GM12878 (cell line): ENCODE measurements around the gene NINJ1. TPM values are rescaled to one million over a fixed set of nuclear protein-coding genes. Genes with fewer than 3 reads are reported as not detected.

Experiments
- ATAC-seq: fragments of 200-7000 bp; cut with Tn5 transposase; 3 replicates; pipeline ENCODE4 v1.9.1; 2020; ENCODE audit warnings: mild to moderate bottlenecking, moderate library complexity
- BruUV-seq: library from RNA; stranded (reverse); fragments of 400-500 nt; replicated peaks from 2 replicates; lab custom pipeline; 2021; lab: Mats Ljungman, UMichigan
- CTCF ChIA-PET: fragments of 300-600 bp; sonication (Branson Sonifier 250); formaldehyde crosslinking; extraction: SDS; loops from one replicate; lab custom pipeline; 2021; ENCODE audit warnings: inconsistent platforms; lab: Yijun Ruan, JAX
- POLR2A ChIA-PET: fragments of 350-600 bp; formaldehyde crosslinking; extraction: SDS; loops from one replicate; lab custom pipeline; 2021; ENCODE audit warnings: inconsistent platforms; lab: Charles Lee
- RAD21 ChIA-PET: fragments of 300-600 bp; sonication (Branson Sonifier 250); formaldehyde crosslinking; loops from one replicate; lab custom pipeline; 2023; ENCODE audit warnings: antibody characterized with exemption; ENCODE audit not compliant: unreplicated experiment; lab: Charles Lee
- SMC1A ChIA-PET: fragments of 300-600 bp; sonication (Branson Sonifier 250); formaldehyde crosslinking; loops from one replicate; lab custom pipeline; 2023; ENCODE audit not compliant: unreplicated experiment, uncharacterized antibody; lab: Charles Lee
- DNase-seq: peaks from one replicate; pipeline ENCODE4 v3.0.0-alpha.2; 2011; ENCODE audit warnings: low read depth, low spot score
- FAIRE-seq: peaks from 3 replicates; lab custom pipeline; 2011; peaks lifted over from hg19 to GRCh38; lab: Jason Lieb, UNC
- H2AFZ ChIP-seq: 2 replicates; pipeline ENCODE4 v1.6.0; 2011; ENCODE audit warnings: low read depth, low read length, control low read depth; ENCODE audit not compliant: control insufficient read depth
- H3K27ac ChIP-seq: 2 replicates; pipeline ENCODE4 v1.5.1; 2011; ENCODE audit warnings: control low read depth; ENCODE audit not compliant: control insufficient read depth, insufficient read depth
- H3K27me3 ChIP-seq, 2 experiments: replicated peaks in 1 of 2; 2 replicates each; pipeline versions ENCODE4 v1.6.0 to v1.6.1; 2011; ENCODE audit warnings: low read length in 1 of 2; ENCODE audit not compliant: control insufficient read depth in 2 of 2, insufficient read depth in 2 of 2
- H3K36me3 ChIP-seq, 2 experiments: 2 replicates each; pipeline ENCODE4 v1.5.1; 2011; ENCODE audit warnings: low read length in 1 of 2; ENCODE audit not compliant: control insufficient read depth in 2 of 2, insufficient read depth in 2 of 2
- H3K4me1 ChIP-seq: 2 replicates; pipeline ENCODE4 v1.6.1; 2011; ENCODE audit warnings: mild to moderate bottlenecking, low read length, moderate library complexity, mixed read lengths; ENCODE audit not compliant: control insufficient read depth, insufficient read depth
- H3K4me2 ChIP-seq: 2 replicates; pipeline ENCODE4 v1.6.0; 2011; ENCODE audit warnings: control low read depth; ENCODE audit not compliant: control insufficient read depth, insufficient read depth
- H3K4me3 ChIP-seq: fragments of 200-600 bp; sonication (generic); 2 replicates; pipeline ENCODE4 v1.5.1; 2016
- H3K79me2 ChIP-seq: 2 replicates; pipeline ENCODE4 v1.6.0; 2011; ENCODE audit warnings: low read length; ENCODE audit not compliant: control insufficient read depth, insufficient read depth
- H3K9ac ChIP-seq: 2 replicates; pipeline ENCODE4 v1.8.0; 2011; ENCODE audit warnings: low read length, control low read depth, mixed read lengths; ENCODE audit not compliant: control insufficient read depth, insufficient read depth
- H3K9me3 ChIP-seq: replicated peaks from 3 replicates; pipeline ENCODE4 v1.5.1; 2011; ENCODE audit warnings: mild to moderate bottlenecking, low read length; ENCODE audit not compliant: control insufficient read depth, insufficient read depth
- H4K20me1 ChIP-seq: 2 replicates; pipeline ENCODE4 v1.6.0; 2011; ENCODE audit not compliant: control insufficient read depth, insufficient read depth
- BCL11A ChIP-seq: IDR thresholded peaks from 2 replicates; pipeline ENCODE4 v1.6.1; 2011; ENCODE audit warnings: low read depth, low read length
- EP300 ChIP-seq, 2 experiments: fragments of 150-350 bp in 1 of 2; IDR thresholded peaks; 2 replicates each; pipeline ENCODE4 v1.6.1; 2011 to 2012; ENCODE audit warnings: low read depth in 2 of 2, low read length in 2 of 2, borderline replicate concordance in 1 of 2, improper control_type of control experiment in 1 of 2, inconsistent platforms in 1 of 2; ENCODE audit not compliant: control insufficient read depth in 1 of 2
- KDM1A ChIP-seq: fragments of 200-600 bp; sonication (generic); IDR thresholded peaks from 2 replicates; pipeline ENCODE4 v1.6.1; 2016; ENCODE audit warnings: borderline replicate concordance
- KLF5 ChIP-seq: fragments of 450-650 bp; IDR thresholded peaks from 2 replicates; pipeline ENCODE4 v1.6.1; 2014; ENCODE audit warnings: mild to moderate bottlenecking; ENCODE audit not compliant: partially characterized antibody
- MTA2 ChIP-seq: fragments of 450-650 bp; IDR thresholded peaks from 2 replicates; pipeline ENCODE4 v1.6.1; 2016; ENCODE audit warnings: low read depth, mild to moderate bottlenecking, moderate library complexity
- NFXL1 ChIP-seq: fragments of 450-650 bp; IDR thresholded peaks from 2 replicates; pipeline ENCODE4 v1.6.1; 2017; ENCODE audit warnings: antibody characterized with exemption, mild to moderate bottlenecking, borderline replicate concordance
- NFYB ChIP-seq: IDR thresholded peaks from 2 replicates; pipeline ENCODE4 v1.6.1; 2011; ENCODE audit warnings: low read depth, mild to moderate bottlenecking, low read length, improper control_type of control experiment, moderate library complexity; ENCODE audit not compliant: insufficient read depth
- NR2C1 ChIP-seq: fragments of 450-650 bp; IDR thresholded peaks from 2 replicates; pipeline ENCODE4 v1.6.1; 2017; ENCODE audit warnings: antibody characterized with exemption, mild to moderate bottlenecking, moderate library complexity
- SMAD1 ChIP-seq: fragments of 450-650 bp; IDR thresholded peaks from 2 replicates; pipeline ENCODE4 v1.6.1; 2018; ENCODE audit warnings: mild to moderate bottlenecking, low read depth; ENCODE audit not compliant: partially characterized antibody
- SPI1 ChIP-seq: IDR thresholded peaks from 2 replicates; pipeline ENCODE4 v1.6.1; 2011; ENCODE audit warnings: low read depth, mild to moderate bottlenecking, low read length, moderate library complexity, borderline replicate concordance; ENCODE audit not compliant: insufficient read depth
- SREBF1 ChIP-seq: IDR thresholded peaks from 2 replicates; pipeline ENCODE4 v1.6.1; 2012; ENCODE audit warnings: mild to moderate bottlenecking, low read length
- ZNF217 ChIP-seq: fragments of 450-650 bp; IDR thresholded peaks from 2 replicates; pipeline ENCODE4 v1.6.1; 2017; ENCODE audit warnings: antibody characterized with exemption, mild to moderate bottlenecking
- WGBS: methylation state at CpG from one replicate; pipeline ENCODE4 v1.1.6; 2016; ENCODE audit warnings: low lambda C conversion rate; ENCODE audit not compliant: insufficient replicate concordance, insufficient coverage; ENCODE audit errors: missing lambda C conversion rate; 5-methylcytosine and 5-hydroxymethylcytosine counted together
- in situ Hi-C: fragments of 300-500 bp; cut with MboI; formaldehyde crosslinking; loops from 9 replicates; pipeline ENCODE4 v1.14.3; 2018; ENCODE audit warnings: mixed read lengths
- intact Hi-C: fragments of 100-400 bp; cut with micrococcal nuclease; formaldehyde crosslinking; loops from one replicate; pipeline ENCODE4 v1.14.2; 2022; ENCODE audit not compliant: unreplicated experiment
- polyA plus RNA-seq, 11 experiments: library from polyadenylated mRNA; depleted of rRNA in 4 of 11; unstranded in 6 of 11; stranded (reverse) in 5 of 11; fragments of >200 nt; fragmentation: Nextera tagmentation in 4 of 11; fragmentation: Illumina TruSeq in 1 of 11; extraction: Ambion mirVana in 4 of 11; extraction: Trizol in 1 of 11; gene quantifications; 1 replicate in 1 of 11; 2 replicates in 10 of 11; pipeline versions ENCODE4 v1.2.1 to v1.2.3, GENCODE V29; 2011 to 2016; ENCODE audit warnings: inconsistent platforms in 2 of 11, missing spikeins in 2 of 11, low read depth in 1 of 11
- total RNA-seq, 4 experiments: library from RNA; depleted of rRNA in 3 of 4; stranded (reverse); fragments of >200 nt in 3 of 4; fragmentation: Illumina TruSeq in 1 of 4; extraction: Trizol in 1 of 4; gene quantifications; 2 replicates each; pipeline versions ENCODE4 v1.2.1 to v1.2.3, GENCODE V29; 2013 to 2021

The NINJ1 gene
- total and polyA plus RNA-seq, 10 of the 15 experiments (the other 5 are each of a cell fraction or from before 2014, with no cell fraction given) = 0.64 to 33.5 (median 17.1) TPM

DNA sequence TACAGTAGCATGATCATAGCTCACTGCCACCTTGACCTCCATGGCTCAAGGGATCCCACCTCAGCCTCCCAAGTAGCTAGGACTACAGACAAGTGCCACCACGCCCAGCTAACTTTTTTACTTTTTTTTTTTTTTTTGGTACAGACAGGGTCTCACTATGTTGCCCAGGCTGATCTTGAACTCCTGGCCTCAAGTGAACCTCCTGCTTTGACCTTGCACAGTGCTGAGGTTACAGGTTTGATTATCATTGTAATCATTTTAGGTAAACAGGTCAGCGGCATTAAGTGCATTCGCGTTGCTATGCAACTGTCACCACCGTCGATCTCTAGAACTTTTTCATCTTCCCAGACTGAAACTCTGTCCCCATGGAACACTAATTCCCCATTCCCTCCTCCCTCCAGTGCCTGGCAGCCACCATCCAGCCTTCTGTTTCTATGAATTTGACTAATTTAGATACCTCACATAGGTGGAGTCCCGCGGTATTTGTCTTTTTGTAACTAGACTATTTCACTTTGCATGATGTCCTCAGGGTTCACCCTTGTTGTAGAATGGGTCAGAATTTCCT is 43.9 kb downstream of the NINJ1 start:
- Histone ChIP-seq H3K27ac (no peak overlapping the region), H3K9ac (no peak overlapping the region), H3K4me3 (no peak overlapping the region), H4K20me1 (no peaks in the 10 kb centered on the region), H3K79me2 (no peaks in the 10 kb centered on the region; the same call in 1 of the 2 replicates), H3K27me3 (no peaks in the 10 kb centered on the region), H3K4me1 (peaks cover 47% of the 10 kb centered on the region), H2AFZ (no peak overlapping the region), H3K4me2 (no peak overlapping the region), H3K36me3 (peaks cover 0 to 11% of the 10 kb centered on the region in 2 experiments; a peak in 2 of 4 replicates), H3K9me3 (peaks cover 9% of the 10 kb centered on the region)
- DNase-seq = no peak
- TF ChIP-seq ZNF217 (no peak), NFYB (no peak), SPI1 (no peak), KDM1A (no peak), EP300 (IDR thresholded peaks at IDR 0.05; ENCODE audit: borderline replicate concordance in 1 of 2, control insufficient read depth in 1 of 2, low read depth in 2 of 2, low read length in 2 of 2) (no peak), BCL11A (no peak), KLF5 (no peak), NR2C1 (no peak), MTA2 (no peak), SMAD1 (no peak), SREBF1 (no peak), NFXL1 (no peak)
- WGBS = 76% methylated on average over 8 of the region's 8 CpGs
- ChIA-PET CTCF (interaction anchor here (0.6 to 1.3 kb wide), 2 partner anchors 30 to 114 kb away, joined by 3 to 4 read pairs; no protein-coding TSS in a partner anchor), POLR2A (interaction anchor here (0.7 kb wide), 1 partner anchor 102 kb away, joined by 6 read pairs; no protein-coding TSS in a partner anchor), SMC1A (no interaction called here), RAD21 (no interaction called here)
- intact Hi-C loops (loop anchor here (5.0 kb wide), 1 partner anchor 88 kb away; no protein-coding TSS in a partner anchor), in situ Hi-C loops (no loop called here)
- no peak for FAIRE-seq
- no peak for ATAC-seq
- BruUV-seq = no TSS peak
